ENCODE measurements around the gene NWD2. TPM values are rescaled to one million over a fixed set of nuclear protein-coding genes. Genes with fewer than 3 reads are reported as not detected.
"Not testable (repeated sequence)": the region's sequence is repeated elsewhere in the genome, so short reads cannot be mapped to it uniquely, and the experiment has no call there.

The NWD2 gene
- polyA plus RNA-seq, 1 donor, result 0.64 TPM

DNA sequence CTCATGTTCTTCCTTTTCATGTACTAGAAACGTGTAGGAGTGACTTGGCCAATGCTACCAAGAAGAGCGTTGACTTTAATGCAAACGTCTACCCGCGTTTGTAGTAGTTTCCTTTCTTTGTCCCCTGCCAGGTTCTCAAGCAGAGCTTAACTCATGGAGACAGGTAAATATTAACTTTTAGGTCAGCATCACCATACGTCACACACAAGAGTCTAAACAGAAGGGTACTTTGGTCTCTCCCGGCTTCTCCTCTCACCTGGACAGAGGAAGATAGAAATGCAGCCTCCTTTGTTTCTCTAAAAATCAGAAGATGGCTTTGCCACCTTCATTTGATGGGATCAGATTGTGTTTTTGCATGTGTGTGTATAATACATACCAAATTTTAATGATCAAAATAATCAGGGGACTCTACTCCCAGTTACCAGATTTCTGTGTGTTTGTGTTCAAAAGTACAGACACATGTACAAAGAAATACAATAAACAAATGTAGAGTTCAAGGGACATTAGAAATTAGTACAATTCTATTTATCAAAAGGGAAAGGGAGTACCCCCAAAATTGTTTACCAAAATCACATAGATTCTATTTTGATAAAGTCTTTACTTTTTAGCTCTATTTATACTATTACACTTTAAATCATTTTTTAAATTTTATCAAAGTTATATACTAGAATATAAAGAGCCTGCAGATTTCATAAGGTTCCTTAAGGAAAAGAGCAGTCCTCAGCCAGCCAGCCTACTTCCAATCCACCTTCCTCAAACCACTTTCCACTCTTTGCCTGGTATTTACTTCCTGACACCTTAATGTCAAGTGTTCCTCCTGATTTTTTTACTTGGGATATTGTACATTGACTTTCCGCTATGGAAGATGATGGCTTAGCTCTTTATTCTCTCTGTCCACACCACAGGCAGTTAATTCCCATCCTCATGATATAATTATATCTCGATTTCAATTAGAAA lies 246.1 kb downstream of the NWD2 start:
- no peaks in the 10 kb centered on the region for H3K9me3 ChIP-seq (ENCODE audit: control insufficient read depth, low read depth, low read length)
- DNase-seq, result peak; percentile 76 to 90
- H3K27me3 ChIP-seq (ENCODE audit: control insufficient read depth, insufficient read depth, low read length), result no peaks in the 10 kb centered on the region
- 50% methylated on average over 1 of the region's 9 CpGs for WGBS (ENCODE audit: insufficient coverage, low lambda C conversion rate)
- H3K4me1 ChIP-seq (ENCODE audit: control insufficient read depth, insufficient read depth, low read length), result peaks cover 24% of the 10 kb centered on the region
- H3K4me3 ChIP-seq (ENCODE audit: low read length), result peak overlapping the region; percentile 4
- H3K27ac ChIP-seq (ENCODE audit: low read length), result peak overlapping the region; percentile 81
- H3K36me3 ChIP-seq (ENCODE audit: control insufficient read depth, insufficient read depth, low read length), result peaks cover 2% of the 10 kb centered on the region

DNA sequence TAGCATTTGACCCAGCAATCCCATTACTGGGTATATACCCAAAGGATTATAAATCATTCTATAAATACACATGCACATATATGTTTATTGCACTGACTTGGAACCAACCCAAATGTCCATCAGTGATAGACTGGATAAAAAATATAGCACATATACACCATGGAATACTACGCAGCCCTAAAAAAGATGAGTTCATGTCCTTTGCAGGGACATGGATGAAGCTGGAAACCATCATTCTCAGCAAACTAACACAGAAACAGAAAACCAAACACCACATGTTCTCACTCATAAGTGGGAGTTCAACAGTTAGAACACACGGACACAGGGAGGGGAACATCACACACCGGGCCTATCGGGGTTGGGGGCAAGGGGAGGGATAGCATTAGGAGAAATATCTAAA lies 250.8 kb downstream of the NWD2 start:
- not testable (repeated sequence) for H3K4me3 ChIP-seq (ENCODE audit: low read length); DNase-seq; H3K9me3 ChIP-seq (ENCODE audit: control insufficient read depth, low read depth, low read length); H3K36me3 ChIP-seq (ENCODE audit: control insufficient read depth, insufficient read depth, low read length); H3K27ac ChIP-seq (ENCODE audit: low read length); H3K27me3 ChIP-seq (ENCODE audit: control insufficient read depth, insufficient read depth, low read length); H3K4me1 ChIP-seq (ENCODE audit: control insufficient read depth, insufficient read depth, low read length)
- no CpG with 5 or more reads among the region's 4 CpGs for WGBS (ENCODE audit: insufficient coverage, low lambda C conversion rate)

Data from large intestine (tissue), 3 donors.